Measurements from ENCODE around the gene ORAI2.

The ORAI2 gene

GRCh38 chr7:102433219-102434038 lies at the start of gene ORAI2:
Gene ORAI2, plus strand, starts transcription at chr7:102433575. Its CDS starts 5,382 bp downstream, at chr7:102438957.
- peak; percentile 64 for DNase-seq (ENCODE audit: low read depth)
- TF ChIP-seq CTCF (conservative IDR thresholded peaks at IDR 0.05; ENCODE audit: low read depth, low read length) = no peak
- H3K4me3 ChIP-seq (ENCODE audit: low read depth, low read length) = peak within 1 kb of the TSS; percentile 83

- TF ChIP-seq CTCF (conservative IDR thresholded peaks at IDR 0.05; ENCODE audit: low read depth, low read length) = no peak
- no peak for DNase-seq (ENCODE audit: low read depth)
These were observed 46.3 kb upstream of the ORAI2 start for GRCh38 chr7:102387064-102387463.

GRCh38 chr7:102389810-102390209 lies 43.6 kb upstream of the ORAI2 start:
- TF ChIP-seq CTCF (conservative IDR thresholded peaks at IDR 0.05; ENCODE audit: low read depth, low read length) = no peak
- DNase-seq (ENCODE audit: low read depth) = no peak
- no peak overlapping the region for H3K4me3 ChIP-seq (ENCODE audit: low read depth, low read length)

More at GRCh38 chr7:102387064-102387463, 46.3 kb upstream of the ORAI2 start:
- H3K4me3 ChIP-seq (ENCODE audit: low read depth, low read length) = no peak overlapping the region

- peak; percentile 92 for TF ChIP-seq CTCF (conservative IDR thresholded peaks at IDR 0.05; ENCODE audit: low read depth, low read length)
- no peak overlapping the region for H3K4me3 ChIP-seq (ENCODE audit: low read depth, low read length)
- DNase-seq (ENCODE audit: low read depth) = peak; percentile 77
These were observed 42.5 kb upstream of the ORAI2 start for GRCh38 chr7:102390697-102391484.

GRCh38 chr7:102392330-102392729 lies 41.0 kb upstream of the ORAI2 start:
- TF ChIP-seq CTCF (conservative IDR thresholded peaks at IDR 0.05; ENCODE audit: low read depth, low read length) = no peak
- H3K4me3 ChIP-seq (ENCODE audit: low read depth, low read length) = no peak overlapping the region
- no peak for DNase-seq (ENCODE audit: low read depth)

GRCh38 chr7:102393467-102393866 lies 39.9 kb upstream of the ORAI2 start:
- TF ChIP-seq CTCF (conservative IDR thresholded peaks at IDR 0.05; ENCODE audit: low read depth, low read length) = no peak
- DNase-seq (ENCODE audit: low read depth) = peak; percentile 8
- no peak overlapping the region for H3K4me3 ChIP-seq (ENCODE audit: low read depth, low read length)
